H1 (cell line): ENCODE results near the gene PHLDA3. TPM values are rescaled to one million over a fixed set of nuclear protein-coding genes. Genes with fewer than 3 reads are reported as not detected.

Source experiments
- JUND ChIP-seq: IDR thresholded peaks from 2 replicates; pipeline ENCODE4 v1.6.1; 2011; ENCODE audit warnings: mild to moderate bottlenecking, improper control_type of control experiment, low read length
- POU5F1 ChIP-seq: IDR thresholded peaks from 2 replicates; pipeline ENCODE4 v1.6.1; 2011; ENCODE audit warnings: low read depth, mild to moderate bottlenecking, low read length, moderate library complexity
- RBBP5 ChIP-seq: IDR thresholded peaks from 2 replicates; pipeline ENCODE4 v1.7.1; 2012; ENCODE audit warnings: low read depth, mild to moderate bottlenecking, inconsistent platforms, low read length, moderate library complexity, borderline replicate concordance
- polyA plus RNA-seq, 7 experiments: library from polyadenylated mRNA; depleted of rRNA in 3 of 7; stranded (reverse) in 5 of 7; unstranded in 2 of 7; fragments of >200 nt in 5 of 7; fragments of 200-250 nt in 2 of 7; gene quantifications; 1 replicate in 5 of 7; 2 replicates in 1 of 7; 4 replicates in 1 of 7; pipeline versions ENCODE4 v1.2.1 to v1.2.3, GENCODE V29; 2011 to 2013; ENCODE audit warnings: missing spikeins in 2 of 7, mixed read lengths in 2 of 7
- total RNA-seq: library from RNA; stranded (reverse); fragmentation: NEBNext Ultra II Directional; extraction: Animal tissue kit (Norgen Biotek cat#: 25700); gene quantifications from 2 replicates; pipeline ENCODE4 v1.2.1, GENCODE V29; 2021

Gene PHLDA3
- total and polyA plus RNA-seq, 2 of the 8 experiments (the other 6 are each of a cell fraction or from before 2014, with no cell fraction given): 25.5 to 27.5 TPM

DNA sequence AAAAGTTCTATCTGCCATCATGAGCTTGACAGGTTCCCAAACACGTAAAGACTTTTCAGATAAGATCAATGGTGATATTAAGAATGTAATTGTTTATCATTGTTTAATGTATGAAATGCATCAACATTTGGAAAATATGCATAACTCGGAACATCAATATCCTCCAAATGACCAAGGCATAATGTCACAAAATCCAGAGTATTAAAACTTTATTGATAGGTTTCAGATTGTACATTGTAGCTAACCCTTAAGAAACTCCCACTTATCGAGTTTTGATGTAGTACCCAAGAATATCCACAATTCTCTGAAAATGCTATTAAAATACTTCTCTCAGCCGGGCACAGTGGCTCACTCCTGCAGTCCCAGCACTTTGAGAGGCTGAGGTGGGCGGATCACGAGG is 35.4 kb downstream of the PHLDA3 start (continued):
- no peak for TF ChIP-seq RBBP5
- TF ChIP-seq JUND: no peak
- no peak for TF ChIP-seq POU5F1
- TF ChIP-seq, all 59 proteins: peak for 0
